GM12875 (cell line): ENCODE results near the gene VEGFA.

ENCODE experiments used
- H3K4me3 ChIP-seq: one replicate; pipeline ENCODE4 v1.5.1; 2011; ENCODE audit warnings: low read depth, low read length, control low read depth
- CTCF ChIP-seq: IDR thresholded peaks from 2 replicates; pipeline ENCODE4 v1.5.1; 2011; ENCODE audit warnings: low read depth, mild to moderate bottlenecking, control low read depth, inconsistent platforms, low read length, moderate library complexity, borderline replicate concordance; ENCODE audit not compliant: insufficient read depth

The VEGFA gene

DNA sequence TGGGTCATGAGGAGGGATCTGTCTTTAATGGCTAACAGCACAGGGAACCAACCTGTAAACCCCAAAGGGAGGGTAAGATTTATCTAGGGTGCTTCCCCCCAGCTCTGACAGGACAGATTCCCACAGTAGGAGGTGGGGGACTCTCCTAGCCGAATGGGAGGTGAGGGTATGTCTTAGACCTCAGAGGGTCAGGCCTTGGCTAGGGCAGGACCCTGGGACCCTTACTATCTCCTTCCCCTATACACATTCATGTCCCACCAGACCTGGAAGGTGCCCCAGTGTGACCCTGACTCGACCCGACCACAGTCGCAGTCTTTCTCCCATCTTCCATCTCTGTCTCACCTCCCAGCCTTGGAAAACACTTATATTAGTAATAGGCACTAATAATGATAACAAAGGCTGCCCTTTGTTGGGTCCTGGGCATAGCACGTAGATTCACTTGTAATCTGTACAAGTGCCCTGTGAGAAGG is 36.8 kb downstream of the VEGFA start:
- no peak for TF ChIP-seq CTCF
- no peak overlapping the region for H3K4me3 ChIP-seq

GRCh38 chr6:43807228-43808061 is 37.4 kb downstream of the VEGFA start:
- no peak overlapping the region for H3K4me3 ChIP-seq

GRCh38 chr6:43808412-43808811 is 38.4 kb downstream of the VEGFA start:
- TF ChIP-seq CTCF, result no peak
- no peak overlapping the region for H3K4me3 ChIP-seq

More at GRCh38 chr6:43807228-43808061, 37.4 kb downstream of the VEGFA start:
- no peak for TF ChIP-seq CTCF

DNA sequence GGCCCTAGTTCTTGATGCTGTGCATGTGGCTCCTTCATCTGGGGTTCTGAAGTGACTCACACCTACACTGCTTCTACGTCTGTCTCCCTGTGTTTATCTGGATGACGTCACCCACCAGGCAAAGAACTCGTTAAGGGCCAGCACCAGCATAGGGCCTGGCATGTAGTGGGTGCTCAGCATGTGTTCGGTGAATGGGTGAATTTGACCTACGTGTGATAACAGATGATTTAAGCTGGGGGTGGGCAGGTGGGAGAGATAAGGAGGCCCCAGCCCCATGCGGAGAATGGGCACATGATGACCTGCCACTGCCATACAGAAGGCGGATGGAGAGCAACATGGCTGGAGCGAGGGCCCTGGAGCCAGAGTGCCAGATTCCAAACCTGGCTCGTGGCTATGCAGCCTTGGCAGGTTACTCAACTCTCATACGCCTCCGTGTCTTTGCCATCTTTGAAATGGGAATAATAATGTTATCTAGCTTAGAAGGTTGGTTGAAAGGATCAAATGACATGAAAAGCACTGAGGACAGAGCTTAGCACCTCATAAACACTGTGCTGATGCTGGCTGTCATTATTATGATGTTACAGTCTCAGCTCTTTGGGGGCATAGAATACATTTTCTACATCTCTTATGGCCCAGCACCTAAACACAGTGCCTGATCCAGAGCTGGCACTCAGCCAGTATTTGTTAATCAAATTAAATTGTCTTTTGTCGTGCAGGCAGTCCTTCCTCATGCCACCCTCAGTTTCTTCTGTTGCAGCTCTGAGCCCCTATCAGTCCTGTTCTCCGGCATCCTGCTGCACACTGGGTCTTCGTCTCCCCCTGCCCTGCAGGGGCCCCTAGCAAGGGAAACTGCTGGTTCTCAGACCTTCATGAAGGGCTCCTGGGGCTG is 39.6 kb downstream of the VEGFA start:
- H3K4me3 ChIP-seq, result no peak overlapping the region
- no peak for TF ChIP-seq CTCF

DNA sequence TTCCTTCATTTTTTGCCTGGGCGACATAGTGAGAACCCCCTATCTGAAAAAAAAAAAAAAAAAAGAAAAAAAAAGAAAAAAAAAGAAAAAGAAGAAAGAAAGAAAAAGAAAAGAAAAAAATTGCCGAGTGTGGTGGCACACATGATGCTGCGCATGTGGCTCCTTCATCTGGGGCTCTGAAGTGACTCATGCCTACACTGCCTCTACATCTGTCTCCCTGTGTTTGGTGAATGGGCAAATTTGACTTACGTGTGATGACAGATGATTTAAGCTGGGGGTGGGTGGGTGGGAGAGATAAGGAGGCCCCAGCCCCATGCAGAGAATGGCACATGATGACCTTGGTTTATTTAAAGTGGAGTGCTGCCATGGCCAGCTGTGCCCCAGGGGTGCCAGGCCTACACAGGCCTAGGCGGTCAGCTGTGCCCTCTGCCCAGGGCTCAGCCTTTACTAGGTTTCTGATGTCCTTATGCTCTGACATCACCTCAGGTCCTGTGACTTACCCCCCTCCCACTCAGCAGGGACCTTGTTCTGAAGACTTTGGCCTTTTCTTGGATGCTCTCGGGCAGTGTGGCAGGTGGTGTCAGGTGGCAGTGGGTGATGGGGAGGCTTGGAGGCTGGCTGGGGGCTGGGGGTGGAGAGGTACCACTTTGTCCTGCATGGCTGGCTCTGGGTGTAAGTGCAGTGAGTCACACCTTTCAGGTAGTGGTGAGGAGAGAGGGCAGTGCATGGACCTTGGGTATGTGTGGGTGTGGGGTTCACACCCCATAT is 41.1 kb downstream of the VEGFA start:
- no peak for TF ChIP-seq CTCF
- no peak overlapping the region for H3K4me3 ChIP-seq

DNA sequence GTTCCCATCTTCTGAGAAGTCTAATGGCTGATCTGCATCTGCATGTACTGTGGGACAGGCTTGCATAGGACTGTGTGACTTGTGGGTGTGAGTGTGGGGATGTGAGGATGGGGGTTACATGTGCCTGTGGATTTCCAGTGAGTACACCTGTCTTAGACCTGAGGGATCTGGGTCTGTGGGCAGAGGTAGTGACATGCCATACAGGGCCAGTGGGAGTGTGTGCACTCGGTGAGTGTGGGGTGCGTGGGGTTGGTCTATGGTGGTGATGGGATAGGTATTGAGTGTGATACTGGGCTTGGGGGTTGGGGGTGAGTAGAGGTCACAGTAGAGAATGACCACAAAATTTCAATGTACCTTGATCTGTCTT is 41.7 kb downstream of the VEGFA start:
- no peak for TF ChIP-seq CTCF
- H3K4me3 ChIP-seq, result no peak overlapping the region
